Left cardiac atrium (tissue), 4 donors: ENCODE data around the gene SLCO3A1. TPM values are rescaled to one million over a fixed set of nuclear protein-coding genes. Genes with fewer than 3 reads are reported as not detected.

Source experiments
- ATAC-seq, 2 donors: fragments of 200-7000 bp; cut with Tn5 transposase; one replicate each; pipeline ENCODE4 v1.9.1; 2020; ENCODE audit warnings: mild to moderate bottlenecking in 2 of 2, moderate library complexity in 2 of 2
- DNase-seq: peaks from one replicate; pipeline ENCODE4 v3.0.0-alpha.2; 2020
- intact Hi-C, 2 donors: fragments of 100-400 bp; cut with DNase I; formaldehyde crosslinking; loops; one replicate each; pipeline versions ENCODE4 v1.14.1 to v1.15.1; 2022 to 2023
- total RNA-seq, 2 donors: library from RNA; stranded (reverse); fragmentation: NEBNext Ultra II Directional; extraction: Animal tissue kit (Norgen Biotek cat#: 25700); gene quantifications; one replicate each; pipeline ENCODE4 v1.2.1, GENCODE V29; 2021
- donor health status: DM: no; HTN: yes; CAD: no.
- donor health status: DM: no; HTN: yes; CAD: no; lungs with severe emphysema.
- donor health status: DM: yes; HTN: yes; CAD: no.
- donor health status: Dilated cardiomyopathy.

The SLCO3A1 gene
- total RNA-seq, 2 donors from 2014 or later, result 37.8 to 47.7 TPM

- ATAC-seq (peak; percentile 44 to 87), DNase-seq (no peak)
- intact Hi-C loops, result no loop called here
These were observed 21.6 kb downstream of the SLCO3A1 start for GRCh38 chr15:91874992-91875660.

GRCh38 chr15:91876187-91876586 is 22.7 kb downstream of the SLCO3A1 start:
- no peak for ATAC-seq
- intact Hi-C loops, result no loop called here
- DNase-seq, result no peak

GRCh38 chr15:91878319-91878870 is 24.9 kb downstream of the SLCO3A1 start:
- DNase-seq, result no peak
- ATAC-seq, result peak; percentile 64 to 75
- intact Hi-C loops, result no loop called here

GRCh38 chr15:91879158-91879557 is 25.6 kb downstream of the SLCO3A1 start:
- intact Hi-C loops, result no loop called here
- no peak for DNase-seq

GRCh38 chr15:91880373-91880772 is 26.9 kb downstream of the SLCO3A1 start:
- intact Hi-C loops, result no loop called here
- DNase-seq (no peak), ATAC-seq (no peak)

More at GRCh38 chr15:91879158-91879557, 25.6 kb downstream of the SLCO3A1 start:
- ATAC-seq, result no peak

- no peak for DNase-seq
- intact Hi-C loops, result no loop called here
- ATAC-seq, result no peak
These were observed 28.2 kb downstream of the SLCO3A1 start for GRCh38 chr15:91881569-91882297.

- DNase-seq (no peak), ATAC-seq (peak; percentile 80 to 82)
- intact Hi-C loops, result no loop called here
These were observed 29.5 kb downstream of the SLCO3A1 start for GRCh38 chr15:91882858-91883586.

- intact Hi-C loops, result no loop called here
- ATAC-seq, result no peak
- DNase-seq, result no peak
These were observed 31.1 kb downstream of the SLCO3A1 start for GRCh38 chr15:91884606-91885005.

- ATAC-seq, result no peak
- intact Hi-C loops, result no loop called here
- DNase-seq, result no peak
These were observed 31.5 kb downstream of the SLCO3A1 start for GRCh38 chr15:91885054-91885453.

GRCh38 chr15:91885714-91886270 is 32.3 kb downstream of the SLCO3A1 start:
- DNase-seq (no peak), ATAC-seq (peak in 1 of 2 donors; percentile 40)
- intact Hi-C loops, result no loop called here

GRCh38 chr15:91886878-91887277 is 33.4 kb downstream of the SLCO3A1 start:
- intact Hi-C loops, result no loop called here
- DNase-seq, result no peak
- ATAC-seq, result no peak

- intact Hi-C loops, result no loop called here
- ATAC-seq (no peak), DNase-seq (no peak)
These were observed 33.8 kb downstream of the SLCO3A1 start for GRCh38 chr15:91887321-91887720.

- DNase-seq, result no peak
- intact Hi-C loops, result no loop called here
- no peak for ATAC-seq
These were observed 34.4 kb downstream of the SLCO3A1 start for GRCh38 chr15:91887921-91888373.

- intact Hi-C loops, result no loop called here
- DNase-seq (no peak), ATAC-seq (no peak)
These were observed 35.8 kb downstream of the SLCO3A1 start for GRCh38 chr15:91889111-91889815.

- DNase-seq, result no peak
- peak in 1 of 2 donors; percentile 83 for ATAC-seq
- intact Hi-C loops, result no loop called here
These were observed 37.1 kb downstream of the SLCO3A1 start for GRCh38 chr15:91890614-91891013.

- intact Hi-C loops, result no loop called here
- ATAC-seq (no peak), DNase-seq (no peak)
These were observed 37.6 kb downstream of the SLCO3A1 start for GRCh38 chr15:91891101-91891500.

- ATAC-seq (peak; percentile 57 to 80), DNase-seq (peak; percentile 39)
- intact Hi-C loops, result no loop called here
These were observed 38.4 kb downstream of the SLCO3A1 start for GRCh38 chr15:91891788-91892345.

- intact Hi-C loops, result no loop called here
These were observed 38.9 kb downstream of the SLCO3A1 start for GRCh38 chr15:91892436-91892835.

More at GRCh38 chr15:91892436-91892835, 38.9 kb downstream of the SLCO3A1 start:
- ATAC-seq (peak in 1 of 2 donors; percentile 40), DNase-seq (no peak)
